GM21723 (cell line): Measurements from ENCODE around the gene CDHR3.

Experiments used
- ATAC-seq: cut with Tn5 transposase; IDR thresholded peaks from one replicate; pipeline ENCODE4 v1.9.1; 2021; ENCODE audit warnings: mild to moderate bottlenecking, moderate library complexity; ENCODE audit not compliant: unreplicated experiment

Gene CDHR3, protein sequence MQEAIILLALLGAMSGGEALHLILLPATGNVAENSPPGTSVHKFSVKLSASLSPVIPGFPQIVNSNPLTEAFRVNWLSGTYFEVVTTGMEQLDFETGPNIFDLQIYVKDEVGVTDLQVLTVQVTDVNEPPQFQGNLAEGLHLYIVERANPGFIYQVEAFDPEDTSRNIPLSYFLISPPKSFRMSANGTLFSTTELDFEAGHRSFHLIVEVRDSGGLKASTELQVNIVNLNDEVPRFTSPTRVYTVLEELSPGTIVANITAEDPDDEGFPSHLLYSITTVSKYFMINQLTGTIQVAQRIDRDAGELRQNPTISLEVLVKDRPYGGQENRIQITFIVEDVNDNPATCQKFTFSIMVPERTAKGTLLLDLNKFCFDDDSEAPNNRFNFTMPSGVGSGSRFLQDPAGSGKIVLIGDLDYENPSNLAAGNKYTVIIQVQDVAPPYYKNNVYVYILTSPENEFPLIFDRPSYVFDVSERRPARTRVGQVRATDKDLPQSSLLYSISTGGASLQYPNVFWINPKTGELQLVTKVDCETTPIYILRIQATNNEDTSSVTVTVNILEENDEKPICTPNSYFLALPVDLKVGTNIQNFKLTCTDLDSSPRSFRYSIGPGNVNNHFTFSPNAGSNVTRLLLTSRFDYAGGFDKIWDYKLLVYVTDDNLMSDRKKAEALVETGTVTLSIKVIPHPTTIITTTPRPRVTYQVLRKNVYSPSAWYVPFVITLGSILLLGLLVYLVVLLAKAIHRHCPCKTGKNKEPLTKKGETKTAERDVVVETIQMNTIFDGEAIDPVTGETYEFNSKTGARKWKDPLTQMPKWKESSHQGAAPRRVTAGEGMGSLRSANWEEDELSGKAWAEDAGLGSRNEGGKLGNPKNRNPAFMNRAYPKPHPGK

GRCh38 chr7:105963038-105963667 lies at the start of gene CDHR3:
CDHR3 (plus strand) TSS chr7:105963264; CDS start chr7:105963319, 55 bp downstream.
- ATAC-seq: no peak

DNA sequence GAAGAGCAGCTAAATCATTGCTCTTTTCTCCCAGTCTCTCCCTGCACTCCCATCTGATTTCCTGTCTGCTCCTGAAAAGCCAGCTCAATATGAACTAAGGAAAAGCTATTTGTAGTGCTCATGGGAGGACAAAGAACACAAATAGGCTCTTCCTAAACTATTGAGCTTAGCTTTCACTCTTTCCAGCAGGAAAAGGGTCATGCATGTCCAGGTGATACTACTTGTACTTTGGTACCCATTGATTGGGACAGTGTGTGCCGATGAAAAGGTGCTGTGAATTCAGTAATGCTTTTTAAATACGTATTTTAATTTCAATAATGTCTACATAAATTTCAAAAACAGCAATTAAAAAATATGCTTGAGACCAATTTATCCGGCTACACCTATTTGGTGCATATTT lies 49.1 kb upstream of the CDHR3 start:
- no peak for ATAC-seq

DNA sequence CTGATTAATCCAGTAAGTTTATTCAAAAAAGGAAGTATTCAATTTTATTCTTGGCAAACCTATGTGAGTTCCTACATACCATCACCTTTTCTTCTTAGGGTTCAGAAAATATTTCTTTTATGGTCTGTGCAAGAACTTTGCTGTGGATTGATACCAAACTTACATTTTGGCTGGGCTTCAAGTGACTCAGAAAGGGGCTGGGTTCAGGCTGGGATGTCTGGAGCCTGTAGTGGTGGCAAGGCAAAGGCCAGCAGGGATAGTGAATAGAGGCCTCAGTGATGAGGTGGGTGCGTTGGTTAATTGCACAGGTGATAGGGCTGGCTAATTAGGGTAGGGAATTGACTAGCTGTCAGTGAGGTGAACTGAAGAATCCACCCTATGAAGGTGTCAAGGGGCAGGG lies 46.5 kb upstream of the CDHR3 start:
- no peak for ATAC-seq

GRCh38 chr7:105917659-105918058 lies 45.4 kb upstream of the CDHR3 start:
- ATAC-seq: no peak

- no peak for ATAC-seq
Measured at GRCh38 chr7:105920766-105921165, 42.3 kb upstream of the CDHR3 start.

DNA sequence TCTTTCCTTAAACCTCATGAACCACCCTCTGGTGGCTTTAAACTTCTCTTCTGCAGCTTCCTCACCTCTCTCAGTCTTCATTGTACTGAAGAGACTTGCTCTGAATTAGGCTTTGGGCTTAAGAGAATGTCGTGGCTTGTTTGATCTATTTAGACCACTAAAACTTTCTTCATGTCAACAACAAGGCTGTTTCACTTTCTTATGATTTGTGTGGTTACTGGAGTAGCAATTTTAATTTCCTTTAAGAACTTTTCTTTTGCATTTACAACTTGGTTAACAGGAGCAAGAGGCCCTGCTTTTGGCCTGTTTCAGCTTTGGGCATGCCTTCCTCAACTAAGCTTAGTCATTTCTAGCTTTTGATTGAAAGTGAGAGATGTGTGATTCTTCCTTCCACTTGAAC lies 38.1 kb upstream of the CDHR3 start:
- ATAC-seq: no peak

- no peak for ATAC-seq
Measured at GRCh38 chr7:105926131-105926530, 36.9 kb upstream of the CDHR3 start.

DNA sequence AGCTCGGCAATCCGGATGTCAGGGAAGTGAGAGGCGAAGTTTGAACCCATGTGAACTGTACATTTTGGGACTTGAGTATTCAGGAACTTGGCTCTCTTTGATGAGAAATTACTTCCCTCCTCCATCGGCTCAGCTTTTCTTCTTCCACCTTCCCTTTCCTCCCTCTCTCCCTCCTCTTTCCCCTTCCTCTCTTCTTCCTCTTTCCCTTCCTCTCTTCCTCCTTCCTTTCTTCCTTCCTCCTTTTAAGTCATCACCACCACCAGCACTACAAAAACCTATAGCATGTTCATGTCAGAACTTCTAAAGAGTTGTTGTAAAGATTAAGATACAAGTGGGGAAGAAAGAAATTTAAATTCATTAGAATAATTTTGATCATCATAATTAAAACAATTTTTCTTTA lies 31.9 kb upstream of the CDHR3 start:
- ATAC-seq: no peak

DNA sequence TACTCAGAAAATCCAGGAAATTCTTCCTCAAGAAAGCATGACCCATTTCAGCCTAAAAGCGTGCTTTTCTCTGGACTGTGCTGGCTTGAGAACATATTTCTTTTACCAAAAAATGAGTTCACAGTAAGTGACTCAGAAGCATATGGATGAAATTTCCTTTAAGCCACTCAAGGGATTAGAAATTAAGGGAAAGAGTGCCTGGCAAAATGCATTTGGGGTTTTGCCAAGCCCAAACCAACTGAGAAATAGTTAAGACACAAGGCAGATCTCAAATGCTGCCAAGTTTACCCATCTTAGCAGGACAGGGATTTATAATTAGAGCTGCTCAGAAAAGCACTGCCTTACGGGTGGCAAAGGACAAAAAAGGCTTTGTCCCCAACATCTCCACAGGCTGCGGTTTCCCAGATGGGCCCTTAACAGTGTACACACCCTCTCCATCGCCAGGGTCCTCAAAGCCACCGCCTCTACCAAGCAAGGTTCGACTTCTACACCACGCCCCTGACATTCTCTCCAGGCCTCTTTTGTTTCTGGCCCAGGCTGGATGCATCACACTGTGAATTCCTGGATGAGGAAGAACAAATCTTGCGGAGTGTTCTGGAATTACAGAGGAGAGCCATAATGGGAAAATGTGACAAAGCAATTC lies 30.1 kb upstream of the CDHR3 start:
- ATAC-seq: no peak

DNA sequence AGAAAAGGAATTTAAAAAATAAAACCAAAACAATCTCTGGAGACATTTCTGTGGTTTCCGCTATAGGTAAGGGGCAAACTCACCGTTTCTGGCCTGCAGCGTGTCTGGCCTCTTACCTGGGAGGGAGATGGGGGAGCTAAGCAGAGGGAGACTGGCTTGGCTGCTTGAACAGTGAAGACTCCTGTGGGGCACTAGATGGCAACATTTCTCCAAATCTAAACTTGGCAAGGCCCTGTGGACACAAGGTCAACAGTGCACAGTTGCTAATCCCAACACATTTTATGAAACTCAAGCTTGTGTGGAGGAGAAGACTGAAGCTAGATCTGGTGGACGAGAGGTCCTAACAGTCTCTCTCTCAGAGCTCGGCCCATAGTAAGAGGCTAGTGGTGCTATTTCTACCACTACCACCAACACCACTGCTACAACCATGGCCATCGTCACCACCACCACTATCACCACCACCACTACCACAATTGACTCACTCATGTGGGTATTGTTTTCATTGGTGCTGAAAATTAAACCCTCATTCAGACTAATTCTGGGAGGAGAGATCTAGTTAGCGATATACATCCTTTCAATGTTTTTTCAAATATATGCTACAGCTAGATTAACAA lies 28.4 kb upstream of the CDHR3 start:
- ATAC-seq: no peak

- no peak for ATAC-seq
Measured at GRCh38 chr7:105935250-105935649, 27.8 kb upstream of the CDHR3 start.

DNA sequence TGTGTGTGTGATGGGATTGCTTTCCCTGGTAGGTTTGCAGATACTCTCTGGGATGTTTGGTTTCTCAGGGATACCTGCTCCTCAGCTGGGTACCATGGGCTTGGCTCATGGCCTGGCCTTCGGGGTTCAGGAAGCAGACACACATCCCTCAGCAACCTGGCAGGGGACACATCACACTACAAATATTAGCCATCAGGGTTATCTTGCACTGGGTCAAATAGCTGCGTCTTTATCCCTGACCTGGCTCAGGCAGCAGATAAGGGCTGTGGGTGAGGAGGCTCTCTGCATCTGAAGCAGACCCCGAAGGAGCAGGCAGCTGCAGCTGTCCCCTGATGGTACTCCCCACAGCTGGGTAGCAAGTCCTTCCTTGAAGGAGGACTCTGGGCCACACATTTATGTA lies 25.7 kb upstream of the CDHR3 start:
- no peak for ATAC-seq

DNA sequence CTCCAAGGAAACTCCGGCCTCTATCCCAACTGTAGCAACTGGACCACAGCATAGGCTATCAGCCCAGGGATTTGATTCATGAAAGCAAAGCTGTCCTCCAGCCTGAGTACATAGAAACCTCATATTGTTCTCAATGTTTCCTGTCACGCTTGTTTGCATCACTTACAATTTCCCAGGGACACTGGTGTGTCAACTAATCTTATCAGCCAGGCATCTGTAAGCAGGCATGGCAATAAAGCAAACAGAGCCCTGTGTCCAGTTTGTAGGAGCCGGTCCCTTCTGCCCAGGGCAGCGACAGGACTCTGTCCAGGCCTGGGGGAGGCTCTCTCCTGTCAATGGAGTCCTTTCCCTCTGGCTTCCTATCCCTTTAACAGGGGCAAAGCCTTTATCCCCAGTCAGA lies 23.0 kb upstream of the CDHR3 start:
- ATAC-seq: no peak

DNA sequence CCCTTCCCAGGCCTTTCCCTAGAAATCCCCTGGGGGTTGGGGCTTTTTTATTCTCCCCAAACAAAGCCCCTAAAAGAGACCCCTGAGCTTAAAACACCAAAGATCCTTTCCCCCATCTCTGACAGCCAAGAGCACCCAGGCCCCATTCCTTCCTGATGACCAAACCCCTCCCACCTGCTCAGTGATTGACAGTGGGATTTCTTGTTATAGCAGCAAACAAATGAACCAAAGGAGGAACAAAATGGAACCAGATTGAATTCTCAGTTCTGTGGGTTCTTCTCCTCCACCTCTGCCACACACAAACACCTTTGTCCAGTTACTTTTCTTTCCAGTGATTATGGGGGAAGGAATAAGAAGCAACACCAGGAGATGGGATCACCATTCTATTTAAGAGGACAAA lies 21.5 kb upstream of the CDHR3 start:
- ATAC-seq: no peak

DNA sequence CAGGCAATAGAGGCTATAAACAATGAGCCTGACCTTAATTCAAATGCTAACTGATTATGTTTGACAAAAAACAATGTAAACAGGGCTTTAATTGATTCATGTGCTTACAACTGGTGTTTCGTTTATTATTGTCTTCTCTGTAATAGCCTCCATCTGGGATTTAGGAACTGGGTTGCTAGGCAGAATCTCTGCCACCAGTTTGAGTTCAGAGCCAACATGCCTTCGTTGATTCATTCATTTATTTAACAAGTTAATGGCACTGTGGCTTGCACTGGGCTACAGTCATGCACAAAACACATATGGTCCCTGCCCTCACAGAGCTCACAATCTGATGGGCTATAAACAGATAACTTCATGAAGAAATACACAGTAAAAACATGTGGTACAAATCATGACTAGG lies 19.6 kb upstream of the CDHR3 start:
- no peak for ATAC-seq

DNA sequence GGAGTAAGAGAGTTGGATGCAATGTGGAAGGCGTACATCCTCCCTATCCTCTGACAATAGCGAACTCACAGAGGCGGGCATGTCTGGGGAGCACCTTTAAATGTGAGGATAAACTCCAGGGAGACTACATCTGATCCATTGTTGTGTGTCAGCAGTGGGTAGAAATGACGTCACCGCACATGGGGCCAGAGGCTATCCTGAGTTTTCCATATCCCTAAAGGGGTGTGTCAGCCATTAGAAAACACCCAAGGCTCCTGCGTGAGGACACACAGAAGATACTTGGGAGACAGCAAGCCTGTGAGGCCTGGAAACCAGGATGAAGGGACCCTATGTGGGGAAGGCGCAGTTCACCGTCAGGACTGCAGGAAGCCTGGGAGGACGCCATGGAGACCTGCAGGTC lies 17.2 kb upstream of the CDHR3 start:
- no peak for ATAC-seq

- ATAC-seq: no peak
Measured at GRCh38 chr7:105951597-105951996, 11.5 kb upstream of the CDHR3 start.

- no peak for ATAC-seq
Measured at GRCh38 chr7:105952917-105953595, 10.0 kb upstream of the CDHR3 start.

DNA sequence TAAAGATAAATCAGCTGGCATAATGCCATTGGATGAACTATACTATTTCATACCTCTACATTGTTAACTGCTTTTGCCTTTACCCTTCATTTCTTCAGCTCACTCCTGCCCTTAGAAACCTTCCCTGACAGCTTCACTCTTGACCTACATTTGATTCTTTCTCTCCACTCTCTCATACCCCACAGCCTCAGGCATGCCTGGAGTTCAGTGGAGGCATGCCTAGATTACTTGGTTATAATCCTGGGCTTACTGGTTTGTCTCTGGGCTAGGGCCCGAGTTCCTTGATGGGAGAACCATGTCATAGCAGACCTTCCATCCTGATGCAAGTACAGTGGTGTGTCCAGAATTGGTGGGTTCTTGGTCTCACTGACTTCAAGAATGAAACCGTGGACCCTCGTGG lies 8.4 kb upstream of the CDHR3 start:
- ATAC-seq: no peak
